ENCODE results near the gene KERA. TPM values are rescaled to one million over a fixed set of nuclear protein-coding genes. Genes with fewer than 3 reads are reported as not detected.

KERA gene
- total and polyA plus RNA-seq, 2 of the 4 experiments (the other 2 are of a cell fraction), result not detected

GRCh38 chr12:91103101-91103500, 45.3 kb upstream of the KERA start:
- ChIA-PET CTCF (interaction anchor here (0.8 kb wide), 1 partner anchor 125 kb away, joined by 3 read pairs; no protein-coding TSS in a partner anchor), POLR2A (ENCODE audit: unreplicated experiment) (no interaction called here)
- no peak overlapping the region for H2BK5ac ChIP-seq (ENCODE audit: low read depth, low read length, poor library complexity, severe bottlenecking)
- H3K9me1 ChIP-seq (ENCODE audit: insufficient read depth, low read length), result no peaks in the 10 kb centered on the region; the same call in 1 of the 2 replicates
- intact Hi-C loops (cut with micrococcal nuclease), result no loop called here
- H3K18ac ChIP-seq (ENCODE audit: low read depth, low read length), result no peak overlapping the region
- H4K8ac ChIP-seq (ENCODE audit: low read depth in 2 of 2, low read length in 2 of 2), result no peak overlapping the region
- no peak overlapping the region for H2BK120ac ChIP-seq (ENCODE audit: low read depth, low read length)
- no peak overlapping the region for H3K27ac ChIP-seq (ENCODE audit: insufficient read depth, low read length)
- TF ChIP-seq, protein P1, sequence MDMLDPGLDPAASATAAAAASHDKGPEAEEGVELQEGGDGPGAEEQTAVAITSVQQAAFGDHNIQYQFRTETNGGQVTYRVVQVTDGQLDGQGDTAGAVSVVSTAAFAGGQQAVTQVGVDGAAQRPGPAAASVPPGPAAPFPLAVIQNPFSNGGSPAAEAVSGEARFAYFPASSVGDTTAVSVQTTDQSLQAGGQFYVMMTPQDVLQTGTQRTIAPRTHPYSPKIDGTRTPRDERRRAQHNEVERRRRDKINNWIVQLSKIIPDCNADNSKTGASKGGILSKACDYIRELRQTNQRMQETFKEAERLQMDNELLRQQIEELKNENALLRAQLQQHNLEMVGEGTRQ (IDR thresholded peaks at IDR 0.05; ENCODE audit: low read depth, low read length), result no peak
- no peak for TF ChIP-seq FOS (IDR thresholded peaks at IDR 0.05; ENCODE audit: low read depth, low read length)
- TF ChIP-seq MXI1 (IDR thresholded peaks at IDR 0.05; ENCODE audit: borderline replicate concordance, low read depth, low read length), result no peak
- TF ChIP-seq POLR2A (IDR thresholded peaks at IDR 0.05; ENCODE audit: low read depth, low read length), result no peak
- TF ChIP-seq, protein P2, sequence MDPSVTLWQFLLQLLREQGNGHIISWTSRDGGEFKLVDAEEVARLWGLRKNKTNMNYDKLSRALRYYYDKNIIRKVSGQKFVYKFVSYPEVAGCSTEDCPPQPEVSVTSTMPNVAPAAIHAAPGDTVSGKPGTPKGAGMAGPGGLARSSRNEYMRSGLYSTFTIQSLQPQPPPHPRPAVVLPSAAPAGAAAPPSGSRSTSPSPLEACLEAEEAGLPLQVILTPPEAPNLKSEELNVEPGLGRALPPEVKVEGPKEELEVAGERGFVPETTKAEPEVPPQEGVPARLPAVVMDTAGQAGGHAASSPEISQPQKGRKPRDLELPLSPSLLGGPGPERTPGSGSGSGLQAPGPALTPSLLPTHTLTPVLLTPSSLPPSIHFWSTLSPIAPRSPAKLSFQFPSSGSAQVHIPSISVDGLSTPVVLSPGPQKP (IDR thresholded peaks at IDR 0.05; ENCODE audit: borderline replicate concordance, low read depth, low read length), result no peak
- TF ChIP-seq MAZ (IDR thresholded peaks at IDR 0.05; ENCODE audit: borderline replicate concordance, low read depth, low read length), result no peak
- TF ChIP-seq BHLHE40 (IDR thresholded peaks at IDR 0.05; ENCODE audit: low read depth, low read length), result no peak
- no peak for TF ChIP-seq CHD1 (IDR thresholded peaks at IDR 0.05; ENCODE audit: low read depth, low read length)
- no peak for TF ChIP-seq CTCF (conservative IDR thresholded peaks at IDR 0.05; ENCODE audit: low read depth, low read length)
- no peak for TF ChIP-seq RAD21 (IDR thresholded peaks at IDR 0.05; ENCODE audit: low read length)
- no peak overlapping the region for H2BK20ac ChIP-seq (ENCODE audit: low read depth, low read length)
- no peak overlapping the region for H2AK9ac ChIP-seq (replicated peaks; ENCODE audit: low read depth, low read length, poor library complexity)
- no peak for ATAC-seq (ENCODE audit: low read depth)
- H3K4me3 ChIP-seq (ENCODE audit: insufficient read depth, low read depth, low read length), result no peak overlapping the region
- H4K5ac ChIP-seq (ENCODE audit: low read depth, low read length), result no peak overlapping the region
- no TSS peak for BruUV-seq (replicated peaks)
- H3K27me3 ChIP-seq (ENCODE audit: control insufficient read depth, insufficient read depth, low read length), result no peaks in the 10 kb centered on the region
- no peak for DNase-seq
- no peak overlapping the region for H2BK15ac ChIP-seq (ENCODE audit: low read depth, low read length)
- H3K4me1 ChIP-seq (ENCODE audit: control insufficient read depth, insufficient read depth, low read length), result peaks cover 7% of the 10 kb centered on the region
- no peak overlapping the region for H3K14ac ChIP-seq (replicated peaks; ENCODE audit: low read depth, low read length)
- no peak overlapping the region for H3K56ac ChIP-seq (ENCODE audit: extremely low read depth, insufficient read depth, low read length)
- H3K79me1 ChIP-seq (ENCODE audit: low read depth in 1 of 2, low read length in 2 of 2), result peaks cover 0 to 2% of the 10 kb centered on the region in 2 experiments; a peak in 2 of 4 replicates
- no peak overlapping the region for H4K91ac ChIP-seq (ENCODE audit: insufficient read depth, low read depth, low read length)
- H3K36me3 ChIP-seq (ENCODE audit: control insufficient read depth, insufficient read depth, low read length), result peaks cover 6% of the 10 kb centered on the region
- dilution Hi-C loops (cut with HindIII; ENCODE audit: low sequenced_read_pairs, unreplicated experiment), result no loop called here
- no peak overlapping the region for H3K23ac ChIP-seq (ENCODE audit: low read depth, low read length)
- no peak overlapping the region for H2AK5ac ChIP-seq (ENCODE audit: low read depth, low read length)
- H4K20me1 ChIP-seq (ENCODE audit: insufficient read depth, low read length), result no peaks in the 10 kb centered on the region
- no peak overlapping the region for H3K9ac ChIP-seq (ENCODE audit: low read depth, low read length)
- in situ Hi-C loops (cut with MboI; ENCODE audit: low sequenced_read_pairs), result no loop called here
- H3K4ac ChIP-seq (ENCODE audit: low read depth, low read length), result no peak overlapping the region
- no peak overlapping the region for H2AFZ ChIP-seq (replicated peaks; ENCODE audit: low read length, poor library complexity)
- H3K9me3 ChIP-seq (ENCODE audit: control insufficient read depth, insufficient read depth, low read length), result no peaks in the 10 kb centered on the region
- no peak overlapping the region for H3K4me2 ChIP-seq (ENCODE audit: low read depth, low read length)

All from IMR-90 (cell line).